ENCODE data around the gene MTUS2.

GRCh38 chr13:29479716-29480492 lies 659.8 kb downstream of the MTUS2 start:
- TF ChIP-seq POLR2A (IDR thresholded peaks at IDR 0.05), result no peak
- no peak for TF ChIP-seq CTCF (IDR thresholded peaks at IDR 0.05)
- no peak for TF ChIP-seq POLR2AphosphoS5 (IDR thresholded peaks at IDR 0.05)
- TF ChIP-seq EP300 (IDR thresholded peaks at IDR 0.05), result no peak

Measured in stomach (tissue), 4 donors.